Frontal cortex (tissue), 4 donors: ENCODE measurements around the gene S100A9. TPM values are rescaled to one million over a fixed set of nuclear protein-coding genes. Genes with fewer than 3 reads are reported as not detected.
"Not testable (repeated sequence)": the region's sequence is repeated elsewhere in the genome, so short reads cannot be mapped to it uniquely, and the experiment has no call there.

Experiments used
- DNase-seq, 2 donors: peaks; one replicate each; pipeline ENCODE4 v3.0.0; 2012; ENCODE audit warnings: low spot score in 2 of 2
- FAIRE-seq: peaks from 2 replicates; lab custom pipeline; 2012; peaks lifted over from hg19 to GRCh38; lab: Jason Lieb, UNC
- total RNA-seq: library from RNA; depleted of rRNA; stranded (reverse); fragments of >200 nt; gene quantifications from one replicate; pipeline ENCODE4 v1.2.3, GENCODE V29; 2014
- donor health status: control.
- donor health status: control.
- donor health status: control.

Gene S100A9
- total RNA-seq, 1 donor from 2014 or later, result 28.9 TPM

DNA sequence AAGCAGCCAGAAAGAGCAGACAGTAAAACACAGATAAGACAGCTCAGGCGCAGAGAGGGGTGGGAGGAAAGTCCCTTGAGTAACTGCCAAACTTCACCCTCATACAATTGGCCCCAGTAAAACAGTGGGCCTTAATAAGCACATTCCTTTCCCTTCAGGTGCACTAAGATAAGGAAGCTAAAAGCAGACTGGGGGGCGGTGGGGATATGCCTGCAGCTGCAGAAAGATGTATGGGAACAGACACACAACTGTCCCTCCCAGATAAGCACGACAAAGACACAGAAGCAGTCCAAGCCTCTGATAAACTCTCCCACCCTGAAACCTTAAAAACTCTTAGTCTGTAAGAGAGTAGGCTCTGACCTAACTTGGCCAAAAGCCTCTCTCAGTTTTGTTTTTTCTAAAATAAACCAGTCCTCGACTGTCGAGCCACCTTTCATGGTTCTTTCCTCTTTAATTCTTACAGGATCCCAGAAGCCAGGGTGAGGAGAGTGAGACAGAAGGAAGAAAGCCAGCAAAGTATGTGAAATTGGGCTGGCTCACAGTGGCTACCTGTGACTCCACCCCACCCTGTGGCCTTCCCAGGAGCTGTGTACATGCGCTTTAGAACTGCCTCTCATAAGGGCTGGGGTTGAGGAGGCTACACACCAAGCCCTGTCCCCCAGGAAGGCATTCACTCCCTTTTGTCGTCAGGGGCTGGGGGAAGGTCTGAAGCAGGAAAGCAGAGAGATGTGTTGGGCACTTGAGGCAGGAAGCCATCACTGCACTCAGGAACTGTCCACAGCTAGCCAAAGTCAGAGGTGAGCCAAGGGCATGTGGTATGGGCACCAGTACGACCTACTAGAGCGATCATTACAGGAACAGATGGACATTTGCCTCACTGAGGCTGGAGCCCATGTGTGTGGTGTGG is 13.6 kb upstream of the S100A9 start:
- FAIRE-seq (no peak), DNase-seq (no peak)

DNA sequence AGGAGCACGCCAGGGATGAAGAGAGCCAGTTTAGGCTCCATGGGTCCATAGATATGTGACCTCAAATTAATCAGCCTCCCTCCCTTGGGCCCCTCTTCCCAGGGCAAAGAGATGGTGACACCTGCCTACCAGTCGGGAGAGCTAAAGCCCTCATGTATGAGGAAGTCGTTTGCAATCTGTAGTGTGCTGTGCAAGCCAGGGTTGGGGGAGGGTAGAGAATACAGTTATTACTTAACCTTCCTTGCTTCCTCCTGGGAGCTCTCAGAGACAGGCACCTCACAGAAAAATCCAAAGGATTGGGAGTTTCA is 13.0 kb upstream of the S100A9 start:
- no peak for DNase-seq
- FAIRE-seq, result no peak

DNA sequence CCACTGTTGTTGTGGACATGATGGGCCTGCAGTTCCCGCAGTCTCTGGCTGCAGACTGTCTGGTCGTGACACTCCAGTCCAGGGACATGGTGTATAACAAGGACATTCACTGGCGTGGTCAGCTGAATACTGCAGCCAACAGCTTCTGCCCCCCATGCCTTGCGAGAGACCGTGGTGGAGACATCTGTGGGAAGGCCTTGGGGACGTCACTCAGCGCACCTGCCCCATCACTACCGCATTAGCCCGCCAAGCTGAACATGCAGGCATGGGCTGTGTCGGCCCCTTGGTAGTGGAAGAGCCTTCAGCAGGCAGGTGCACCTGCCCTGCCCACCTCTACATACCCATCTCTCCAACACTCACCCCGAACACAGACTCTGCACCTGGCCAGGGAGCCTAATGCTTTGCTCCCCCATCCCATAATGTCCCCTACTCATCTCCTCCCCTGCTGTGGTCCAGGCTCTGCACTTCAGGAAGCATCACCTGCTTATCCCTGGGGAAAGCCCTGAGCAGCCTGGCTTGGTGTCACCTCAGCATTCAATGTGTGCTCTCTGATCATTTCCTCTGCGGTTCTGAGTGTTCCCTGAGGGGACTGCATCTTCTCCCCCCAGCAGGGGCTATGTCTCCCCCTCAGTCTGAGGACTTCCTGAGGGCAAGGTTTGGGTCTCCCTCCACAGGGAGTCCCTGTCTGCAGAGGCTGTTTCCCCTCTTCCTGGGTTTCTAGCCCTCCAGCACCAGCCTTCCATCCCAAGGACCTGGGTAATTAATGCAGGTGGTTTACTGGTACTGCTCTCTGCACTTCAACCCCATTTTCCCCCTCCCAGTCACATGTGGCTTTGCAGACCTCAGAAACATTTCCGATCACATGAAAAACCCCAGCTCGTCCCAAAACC is 12.2 kb upstream of the S100A9 start:
- FAIRE-seq (no peak), DNase-seq (no peak)

- no peak for DNase-seq
- no peak for FAIRE-seq
These were observed 11.5 kb upstream of the S100A9 start for GRCh38 chr1:153346077-153346723.

- not testable (repeated sequence) for FAIRE-seq, DNase-seq
These were observed 10.6 kb upstream of the S100A9 start for GRCh38 chr1:153347049-153347448.

DNA sequence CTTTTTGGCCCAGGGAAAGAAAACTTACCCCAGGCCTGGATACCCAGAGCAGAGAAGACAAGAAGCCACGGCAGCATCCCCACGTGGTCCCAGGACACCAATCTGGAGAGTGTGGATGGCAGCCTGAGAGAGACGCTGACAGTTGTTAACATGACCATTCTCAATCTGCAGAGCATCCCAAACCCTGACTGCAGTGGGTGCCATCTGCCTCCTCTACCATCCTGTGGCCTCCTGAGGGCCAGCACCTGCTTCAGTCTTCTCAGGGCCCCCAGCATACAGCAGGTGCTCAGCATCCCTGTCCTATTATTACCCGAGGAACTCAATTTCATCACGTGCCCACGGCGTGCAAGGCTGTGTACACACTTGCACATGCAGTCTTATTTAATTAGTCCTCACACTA is 9.8 kb upstream of the S100A9 start:
- FAIRE-seq, result no peak
- no peak for DNase-seq

- FAIRE-seq (no peak), DNase-seq (no peak)
These were observed 8.9 kb upstream of the S100A9 start, which contains the start of gene PGLYRP4 for GRCh38 chr1:153348511-153349362. Gene PGLYRP4, minus strand, starts transcription at chr1:153348841. Its CDS starts 909 bp downstream, at chr1:153347932.

DNA sequence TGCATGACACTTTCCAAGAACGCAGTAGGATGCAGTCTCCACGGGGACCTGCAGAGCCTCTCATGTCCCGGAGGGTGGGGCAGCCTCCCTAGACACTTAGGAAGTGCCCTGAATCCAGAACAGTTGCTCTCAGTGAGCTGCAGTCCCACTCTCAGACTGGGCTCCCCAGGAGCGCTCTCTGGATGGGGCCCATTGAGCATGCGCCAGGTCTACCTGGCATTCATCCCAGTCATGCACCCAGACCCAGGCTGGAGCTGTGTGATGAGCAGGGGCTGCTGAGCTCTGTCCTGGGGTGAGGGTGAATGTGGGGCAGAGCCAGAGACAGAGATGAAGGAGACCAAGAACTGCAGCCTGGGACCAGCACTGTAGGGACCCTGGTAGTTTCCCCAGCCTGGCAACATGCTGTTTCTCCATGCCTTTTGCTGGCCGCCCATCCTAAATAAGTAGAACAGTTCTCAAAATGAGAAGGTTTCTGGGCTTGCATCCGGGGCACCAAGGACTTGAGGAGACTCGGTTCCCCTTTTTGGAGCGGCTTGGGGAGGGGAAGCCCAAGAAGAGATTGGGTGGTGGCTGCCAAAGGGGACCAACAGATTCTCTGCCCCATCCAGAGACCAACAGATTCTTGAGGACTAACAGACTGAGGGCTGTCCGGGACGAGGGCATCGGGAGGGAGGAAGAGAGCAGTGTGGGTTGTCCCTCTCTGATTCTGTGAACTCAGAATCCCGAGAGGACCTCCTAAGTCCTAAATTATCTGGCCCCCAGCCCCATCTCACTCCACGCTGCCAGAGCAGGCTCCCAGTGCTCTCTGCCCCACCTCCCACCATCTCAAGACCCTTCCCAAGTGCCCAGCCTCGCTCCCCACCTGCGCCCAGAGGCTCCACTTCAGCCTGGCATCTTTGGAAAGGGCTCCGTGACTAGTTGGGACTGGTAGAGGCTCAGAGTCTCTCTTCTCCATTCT is 8.0 kb upstream of the S100A9 start:
- DNase-seq (no peak), FAIRE-seq (no peak)

DNA sequence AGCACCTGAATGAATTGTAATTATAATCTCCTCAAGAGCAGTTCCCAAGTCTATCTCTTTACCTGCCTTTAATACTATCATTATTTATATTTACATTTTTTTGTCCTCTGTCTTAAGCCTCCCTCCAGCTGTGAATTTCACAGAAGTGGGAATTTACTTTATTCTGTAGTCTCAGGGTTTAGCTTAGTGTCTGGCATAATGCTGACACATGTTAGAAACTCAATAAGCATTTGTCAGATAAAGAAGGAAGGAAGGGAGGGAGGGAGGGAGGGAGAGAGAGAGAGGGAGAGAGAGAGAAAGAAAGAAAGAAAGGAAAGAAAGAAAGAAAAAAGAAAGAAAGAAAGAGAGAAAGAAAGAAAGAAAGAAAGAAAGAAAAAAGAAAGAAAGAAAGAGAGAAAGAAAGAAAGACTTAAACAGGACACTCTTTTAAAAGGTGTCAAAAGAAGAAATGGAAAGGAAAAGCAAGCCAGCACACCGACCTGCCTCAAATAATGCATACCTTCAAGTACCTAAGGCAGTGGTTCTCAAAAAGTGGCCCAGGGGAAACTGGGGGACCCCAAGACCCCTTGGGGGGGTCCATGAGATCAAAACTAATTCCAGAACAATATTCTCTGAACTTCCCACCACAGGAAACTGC is 7.2 kb upstream of the S100A9 start:
- no peak for FAIRE-seq
- DNase-seq, result no peak

DNA sequence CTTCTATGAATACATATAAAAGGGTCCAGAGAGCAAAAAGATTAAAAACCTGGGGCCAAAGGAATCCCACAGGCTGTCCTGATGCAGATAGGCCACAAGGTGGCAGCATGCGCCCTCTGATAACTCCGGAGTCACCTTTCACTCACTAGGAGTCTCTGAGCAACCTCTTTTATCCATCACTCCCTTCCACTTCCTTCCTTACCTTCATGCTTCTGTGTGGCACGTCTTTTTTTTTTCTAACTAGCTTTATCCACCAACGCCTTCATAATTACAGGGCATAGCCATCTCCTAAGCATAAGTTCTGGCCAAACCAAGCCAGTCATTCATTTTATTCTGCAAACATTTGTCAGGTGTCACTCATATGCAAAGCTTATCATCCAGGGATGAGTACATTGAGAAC is 5.1 kb upstream of the S100A9 start:
- DNase-seq (peak; percentile 48 to 78), FAIRE-seq (peak; percentile 6)

- FAIRE-seq (no peak), DNase-seq (no peak)
These were observed 4.3 kb upstream of the S100A9 start for GRCh38 chr1:153353226-153353947.

- DNase-seq, result no peak
- no peak for FAIRE-seq
These were observed 3.0 kb upstream of the S100A9 start for GRCh38 chr1:153354515-153355193.

GRCh38 chr1:153355445-153356071 is 2.1 kb upstream of the S100A9 start:
- DNase-seq (no peak), FAIRE-seq (no peak)

DNA sequence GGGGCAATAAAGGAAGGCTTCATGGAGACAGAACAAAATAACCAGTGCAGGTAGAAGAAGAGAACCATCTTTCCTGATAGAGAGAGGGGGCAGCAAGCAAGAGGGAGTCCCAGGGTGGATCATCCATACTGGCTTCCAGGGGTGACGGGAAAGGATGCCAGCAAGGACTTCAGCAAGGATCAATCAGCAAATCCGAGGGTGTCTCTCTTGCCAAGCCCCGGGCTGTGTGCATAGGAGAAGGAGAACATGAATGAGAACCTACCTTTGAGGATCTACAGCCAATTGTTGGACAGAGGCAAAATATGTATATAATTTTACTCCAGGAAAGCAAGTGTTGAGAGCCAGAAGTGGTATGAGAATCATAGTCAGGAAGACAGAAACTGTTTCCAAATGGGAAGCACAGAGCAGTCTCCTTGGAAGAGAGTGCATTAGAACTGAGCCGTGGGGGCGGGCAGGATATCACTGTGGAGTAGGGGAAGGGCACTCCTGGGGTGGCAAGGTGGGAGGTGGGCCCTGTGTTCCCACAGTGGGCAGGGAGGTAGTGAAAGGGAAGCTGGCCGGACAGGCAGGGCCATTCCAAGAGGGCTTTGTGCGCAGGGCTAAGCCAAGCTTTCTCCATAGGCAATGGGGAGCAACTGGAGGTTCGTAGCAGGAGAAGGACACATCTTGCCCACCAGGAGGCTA is 1.1 kb upstream of the S100A9 start:
- DNase-seq (no peak), FAIRE-seq (no peak)

- no peak for DNase-seq
- no peak for FAIRE-seq
These were observed 390 bp upstream of the S100A9 start for GRCh38 chr1:153357076-153357852.
